KOPT-K1 (cell line): ENCODE measurements around the gene GPM6B.

Experiments
- H3K27ac ChIP-seq: fragments of 200-600 bp; sonication (generic); 2 replicates; pipeline ENCODE4 v1.5.1; 2016; ENCODE audit warnings: antibody characterized with exemption, mild to moderate bottlenecking, low read depth, low read length; ENCODE audit not compliant: poor library complexity, severe bottlenecking
- H3K36me3 ChIP-seq: fragments of 200-600 bp; sonication (generic); 2 replicates; pipeline ENCODE4 v1.5.1; 2017; ENCODE audit warnings: antibody characterized with exemption, mild to moderate bottlenecking, low read length, moderate library complexity; ENCODE audit not compliant: insufficient read depth
- H3K9me3 ChIP-seq: fragments of 200-600 bp; sonication (generic); 2 replicates; pipeline ENCODE4 v1.5.1; 2017; ENCODE audit warnings: antibody characterized with exemption, low read length, mild to moderate bottlenecking; ENCODE audit not compliant: insufficient read depth, poor library complexity, severe bottlenecking

GPM6B gene

GRCh38 chrX:13761606-13762414, 55.1 kb downstream of the GPM6B start:
- Histone ChIP-seq H3K27ac (no peak overlapping the region), H3K9me3 (no peaks in the 10 kb centered on the region), H3K36me3 (peaks cover 92% of the 10 kb centered on the region)

- H3K9me3 ChIP-seq = no peaks in the 10 kb centered on the region
- H3K36me3 ChIP-seq = peaks cover 93% of the 10 kb centered on the region
- no peak overlapping the region for H3K27ac ChIP-seq
Observed at GRCh38 chrX:13760426-13760825, 56.5 kb downstream of the GPM6B start.

- Histone ChIP-seq H3K36me3 (peaks cover 91% of the 10 kb centered on the region), H3K27ac (no peak overlapping the region)
Observed at GRCh38 chrX:13759152-13759718, 57.7 kb downstream of the GPM6B start.

GRCh38 chrX:13756381-13756780, 60.5 kb downstream of the GPM6B start:
- peaks cover 90% of the 10 kb centered on the region for H3K36me3 ChIP-seq
- no peak overlapping the region for H3K27ac ChIP-seq
- H3K9me3 ChIP-seq = no peaks in the 10 kb centered on the region

More at GRCh38 chrX:13759152-13759718, 57.7 kb downstream of the GPM6B start:
- H3K9me3 ChIP-seq = no peaks in the 10 kb centered on the region

- Histone ChIP-seq H3K36me3 (peaks cover 90% of the 10 kb centered on the region), H3K27ac (no peak overlapping the region), H3K9me3 (no peaks in the 10 kb centered on the region)
Observed at GRCh38 chrX:13755254-13755653, 61.6 kb downstream of the GPM6B start.

GRCh38 chrX:13754765-13755164, 62.1 kb downstream of the GPM6B start:
- peaks cover 90% of the 10 kb centered on the region for H3K36me3 ChIP-seq
- H3K9me3 ChIP-seq = no peaks in the 10 kb centered on the region
- H3K27ac ChIP-seq = no peak overlapping the region

- Histone ChIP-seq H3K9me3 (no peaks in the 10 kb centered on the region), H3K27ac (no peak overlapping the region), H3K36me3 (peaks cover 90% of the 10 kb centered on the region)
Observed at GRCh38 chrX:13752646-13753045, 64.2 kb downstream of the GPM6B start.

GRCh38 chrX:13752141-13752540, 64.8 kb downstream of the GPM6B start:
- Histone ChIP-seq H3K9me3 (no peaks in the 10 kb centered on the region), H3K27ac (no peak overlapping the region), H3K36me3 (peaks cover 90% of the 10 kb centered on the region)

GRCh38 chrX:13750812-13751211, 66.1 kb downstream of the GPM6B start:
- Histone ChIP-seq H3K36me3 (peaks cover 90% of the 10 kb centered on the region), H3K27ac (no peak overlapping the region)

GRCh38 chrX:13750204-13750603, 66.7 kb downstream of the GPM6B start:
- H3K27ac ChIP-seq = no peak overlapping the region
- H3K9me3 ChIP-seq = no peaks in the 10 kb centered on the region
- peaks cover 90% of the 10 kb centered on the region for H3K36me3 ChIP-seq

More at GRCh38 chrX:13750812-13751211, 66.1 kb downstream of the GPM6B start:
- no peaks in the 10 kb centered on the region for H3K9me3 ChIP-seq

- Histone ChIP-seq H3K36me3 (peaks cover 93% of the 10 kb centered on the region), H3K9me3 (no peaks in the 10 kb centered on the region), H3K27ac (no peak overlapping the region)
Observed at GRCh38 chrX:13748486-13748885, 68.4 kb downstream of the GPM6B start.

GRCh38 chrX:13747836-13748235, 69.1 kb downstream of the GPM6B start:
- Histone ChIP-seq H3K36me3 (peaks cover 88% of the 10 kb centered on the region), H3K27ac (no peak overlapping the region), H3K9me3 (no peaks in the 10 kb centered on the region)

GRCh38 chrX:13742397-13743176, 74.3 kb downstream of the GPM6B start:
- Histone ChIP-seq H3K36me3 (peaks cover 53% of the 10 kb centered on the region), H3K9me3 (no peaks in the 10 kb centered on the region), H3K27ac (peak overlapping the region; percentile 64)

GRCh38 chrX:13741695-13742094, 75.2 kb downstream of the GPM6B start:
- Histone ChIP-seq H3K27ac (peak overlapping the region; percentile 64), H3K36me3 (peaks cover 48% of the 10 kb centered on the region)

More at GRCh38 chrX:13741695-13742094, 75.2 kb downstream of the GPM6B start:
- H3K9me3 ChIP-seq = no peaks in the 10 kb centered on the region
